Transverse colon (tissue), 4 donors: ENCODE results near the gene SLC25A48.

ENCODE experiments used
- CTCF ChIP-seq, 5 experiments: fragments of 200-600 bp in 3 of 5; fragments of 450-650 bp in 2 of 5; sonication (generic) in 3 of 5; IDR thresholded peaks; 1 replicate in 2 of 5; 2 replicates in 3 of 5; pipeline ENCODE4 v1.5.1; 2016 to 2017; ENCODE audit warnings: antibody characterized with exemption in 5 of 5, inconsistent platforms in 3 of 5, mild to moderate bottlenecking in 2 of 5, moderate library complexity in 1 of 5
- EP300 ChIP-seq: sonication (generic); formaldehyde crosslinking; IDR thresholded peaks from one replicate; pipeline ENCODE4 v1.6.1; 2017; ENCODE audit warnings: antibody characterized with exemption, low read depth
- POLR2A ChIP-seq: fragments of 450-650 bp; IDR thresholded peaks from one replicate; pipeline ENCODE4 v1.6.1; 2016; ENCODE audit warnings: antibody characterized with exemption, mild to moderate bottlenecking, moderate library complexity
- POLR2AphosphoS5 ChIP-seq, 3 donors: sonication (generic); formaldehyde crosslinking; IDR thresholded peaks; one replicate each; pipeline ENCODE4 v1.6.1; 2016; ENCODE audit warnings: antibody characterized with exemption in 3 of 3

- no peak for TF ChIP-seq POLR2A
- TF ChIP-seq CTCF (IDR thresholded peaks at IDR 0.05): no peak
- no peak for TF ChIP-seq POLR2AphosphoS5 (IDR thresholded peaks at IDR 0.05)
- no peak for TF ChIP-seq EP300
Measured at GRCh38 chr5:135828782-135829127, 5.7 kb upstream of the SLC25A48 start.
